Keratinocyte (primary cell): ENCODE measurements around the gene CT47A1.

ENCODE experiments used
- EZH2 ChIP-seq: IDR thresholded peaks from one replicate; pipeline ENCODE4 v1.6.1; 2012; ENCODE audit warnings: inconsistent platforms, mild to moderate bottlenecking, low read length, moderate library complexity
- TF ChIP-seq, protein P1 (sequence below), 3 experiments: IDR thresholded peaks in 1 of 3; conservative IDR thresholded peaks in 1 of 3; optimal IDR thresholded peaks in 1 of 3; 2 replicates in 2 of 3; 3 replicates in 1 of 3; pipeline versions ENCODE3 to v1.5.1; 2011; ENCODE audit warnings: low read length in 3 of 3, mild to moderate bottlenecking in 3 of 3, moderate library complexity in 2 of 3, control low read depth in 1 of 3, inconsistent platforms in 1 of 3; ENCODE audit not compliant: insufficient read depth in 2 of 3; ENCODE audit errors: extremely low read depth in 1 of 3

DNA sequence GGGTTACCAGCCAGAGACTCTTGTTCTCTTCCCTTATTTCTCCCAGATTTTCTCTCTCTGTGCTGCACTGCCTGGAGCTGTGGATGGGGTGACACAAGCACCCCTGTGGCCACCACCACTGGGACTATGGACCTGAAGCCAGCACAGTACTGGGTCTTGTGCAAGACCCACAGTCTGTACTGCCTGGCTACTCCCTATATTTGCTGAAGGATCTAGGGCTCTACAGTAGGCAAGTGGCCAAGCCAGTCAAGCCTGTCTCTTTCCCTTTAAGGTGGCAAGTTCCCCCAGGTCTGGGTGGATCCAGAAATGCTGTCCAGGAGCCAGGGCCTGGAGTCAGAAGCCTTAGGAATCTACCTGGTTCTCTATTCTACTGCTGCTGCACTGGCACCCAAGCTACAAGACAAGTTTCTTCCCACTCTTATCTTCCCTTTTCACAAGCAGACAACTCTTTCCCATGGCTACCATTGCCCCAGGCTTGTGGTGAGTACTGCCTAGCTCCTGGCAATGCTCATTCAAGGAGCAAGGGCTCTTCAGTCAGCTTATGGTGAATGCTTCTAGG lies 28.4 kb upstream of the CT47A1 start:
- TF ChIP-seq EZH2 = no peak
- TF ChIP-seq, protein P1, sequence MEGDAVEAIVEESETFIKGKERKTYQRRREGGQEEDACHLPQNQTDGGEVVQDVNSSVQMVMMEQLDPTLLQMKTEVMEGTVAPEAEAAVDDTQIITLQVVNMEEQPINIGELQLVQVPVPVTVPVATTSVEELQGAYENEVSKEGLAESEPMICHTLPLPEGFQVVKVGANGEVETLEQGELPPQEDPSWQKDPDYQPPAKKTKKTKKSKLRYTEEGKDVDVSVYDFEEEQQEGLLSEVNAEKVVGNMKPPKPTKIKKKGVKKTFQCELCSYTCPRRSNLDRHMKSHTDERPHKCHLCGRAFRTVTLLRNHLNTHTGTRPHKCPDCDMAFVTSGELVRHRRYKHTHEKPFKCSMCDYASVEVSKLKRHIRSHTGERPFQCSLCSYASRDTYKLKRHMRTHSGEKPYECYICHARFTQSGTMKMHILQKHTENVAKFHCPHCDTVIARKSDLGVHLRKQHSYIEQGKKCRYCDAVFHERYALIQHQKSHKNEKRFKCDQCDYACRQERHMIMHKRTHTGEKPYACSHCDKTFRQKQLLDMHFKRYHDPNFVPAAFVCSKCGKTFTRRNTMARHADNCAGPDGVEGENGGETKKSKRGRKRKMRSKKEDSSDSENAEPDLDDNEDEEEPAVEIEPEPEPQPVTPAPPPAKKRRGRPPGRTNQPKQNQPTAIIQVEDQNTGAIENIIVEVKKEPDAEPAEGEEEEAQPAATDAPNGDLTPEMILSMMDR (optimal IDR thresholded peaks at IDR 0.05 in 1 of 3, IDR thresholded peaks at IDR 0.05 in 1 of 3, conservative IDR thresholded peaks at IDR 0.05 in 1 of 3; ENCODE audit: extremely low read depth in 1 of 3, insufficient read depth in 2 of 3, low read length in 3 of 3) = no peak
